Measurements from ENCODE around the gene FAM83G.
"Not testable (repeated sequence)": the region's sequence is repeated elsewhere in the genome, so short reads cannot be mapped to it uniquely, and the experiment has no call there.

DNA sequence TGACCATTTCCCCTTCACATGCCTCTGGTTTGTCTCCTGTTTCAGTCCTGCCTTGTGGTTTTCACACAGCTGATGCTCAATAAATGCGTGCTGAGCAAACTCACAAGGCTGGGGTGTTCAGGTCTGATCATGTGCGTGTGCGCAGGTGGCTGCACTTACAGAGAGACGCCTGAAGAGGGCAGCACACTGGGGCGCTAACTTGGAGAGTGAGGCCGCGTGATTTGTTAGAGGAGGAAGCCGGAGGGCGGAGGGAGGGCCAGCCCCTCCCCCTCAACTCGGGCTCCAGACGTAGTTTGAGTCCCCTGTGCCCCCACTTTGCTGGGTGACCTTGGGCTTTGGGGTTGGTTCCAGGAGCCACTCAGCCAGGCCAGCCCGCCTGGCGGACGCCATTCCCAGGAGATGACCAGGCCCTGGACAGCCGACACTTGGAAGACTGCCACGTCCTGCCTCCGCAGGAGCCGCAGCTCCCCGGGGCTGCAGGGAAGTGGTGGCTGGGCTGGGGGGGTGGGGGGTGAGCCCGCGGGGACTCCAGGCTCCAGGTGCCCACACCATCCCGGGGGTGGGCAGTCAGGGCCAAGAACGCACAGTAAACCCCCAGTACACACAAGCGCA is 27.9 kb upstream of the FAM83G start:
- TF ChIP-seq, protein P1, sequence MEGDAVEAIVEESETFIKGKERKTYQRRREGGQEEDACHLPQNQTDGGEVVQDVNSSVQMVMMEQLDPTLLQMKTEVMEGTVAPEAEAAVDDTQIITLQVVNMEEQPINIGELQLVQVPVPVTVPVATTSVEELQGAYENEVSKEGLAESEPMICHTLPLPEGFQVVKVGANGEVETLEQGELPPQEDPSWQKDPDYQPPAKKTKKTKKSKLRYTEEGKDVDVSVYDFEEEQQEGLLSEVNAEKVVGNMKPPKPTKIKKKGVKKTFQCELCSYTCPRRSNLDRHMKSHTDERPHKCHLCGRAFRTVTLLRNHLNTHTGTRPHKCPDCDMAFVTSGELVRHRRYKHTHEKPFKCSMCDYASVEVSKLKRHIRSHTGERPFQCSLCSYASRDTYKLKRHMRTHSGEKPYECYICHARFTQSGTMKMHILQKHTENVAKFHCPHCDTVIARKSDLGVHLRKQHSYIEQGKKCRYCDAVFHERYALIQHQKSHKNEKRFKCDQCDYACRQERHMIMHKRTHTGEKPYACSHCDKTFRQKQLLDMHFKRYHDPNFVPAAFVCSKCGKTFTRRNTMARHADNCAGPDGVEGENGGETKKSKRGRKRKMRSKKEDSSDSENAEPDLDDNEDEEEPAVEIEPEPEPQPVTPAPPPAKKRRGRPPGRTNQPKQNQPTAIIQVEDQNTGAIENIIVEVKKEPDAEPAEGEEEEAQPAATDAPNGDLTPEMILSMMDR (IDR thresholded peaks at IDR 0.05), result not testable (repeated sequence)
- TF ChIP-seq POLR2A (IDR thresholded peaks at IDR 0.05), result not testable (repeated sequence)

All from testis (tissue), 2 donors.